Cerebellar cortex (tissue), 1 donor: ENCODE measurements around the gene STK16.

Experiments
- DNase-seq: peaks from one replicate; pipeline ENCODE4 v3.0.0-alpha.2; 2015; ENCODE audit warnings: low spot score

Gene STK16

DNA sequence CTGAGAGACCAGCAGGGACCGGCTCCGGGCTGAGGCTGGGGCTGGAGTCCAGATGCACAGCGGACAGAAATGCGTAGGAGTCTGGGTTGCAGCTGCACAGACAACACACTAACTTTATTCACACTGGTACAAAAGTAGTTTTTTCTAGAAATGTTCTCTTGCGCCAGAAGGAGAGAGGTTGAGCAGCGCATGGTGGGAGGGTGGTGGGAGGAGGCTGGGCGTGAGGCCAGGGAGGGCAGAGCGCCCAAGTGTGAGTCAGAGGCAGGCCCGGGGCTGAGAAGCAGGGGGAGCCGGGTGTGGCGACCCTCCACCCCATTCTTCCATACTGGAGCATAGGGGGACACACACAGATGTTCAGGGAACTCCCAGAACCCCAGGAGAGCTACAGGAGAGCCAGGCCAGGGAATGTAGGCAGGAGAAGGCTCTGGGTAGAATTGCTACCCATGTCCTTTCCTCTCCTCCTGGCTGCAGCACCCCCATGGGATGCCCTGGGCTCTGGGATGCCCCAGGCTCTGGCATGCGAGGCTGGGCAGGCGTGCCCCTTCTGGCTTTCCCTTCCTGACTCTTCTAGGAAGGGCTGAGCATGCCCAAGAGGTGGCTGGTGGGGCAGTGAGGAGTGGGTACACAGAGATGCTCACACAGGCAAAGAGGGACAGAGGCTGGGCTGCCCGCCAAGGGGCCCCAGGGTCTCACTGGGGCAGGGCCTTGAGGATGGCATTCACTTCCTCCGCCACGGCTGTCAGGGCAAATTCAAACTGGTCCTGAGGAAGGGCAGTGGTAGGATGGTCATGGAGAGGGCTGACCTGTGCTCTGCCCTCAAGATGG is 44.5 kb downstream of the STK16 start:
- no peak for DNase-seq

DNA sequence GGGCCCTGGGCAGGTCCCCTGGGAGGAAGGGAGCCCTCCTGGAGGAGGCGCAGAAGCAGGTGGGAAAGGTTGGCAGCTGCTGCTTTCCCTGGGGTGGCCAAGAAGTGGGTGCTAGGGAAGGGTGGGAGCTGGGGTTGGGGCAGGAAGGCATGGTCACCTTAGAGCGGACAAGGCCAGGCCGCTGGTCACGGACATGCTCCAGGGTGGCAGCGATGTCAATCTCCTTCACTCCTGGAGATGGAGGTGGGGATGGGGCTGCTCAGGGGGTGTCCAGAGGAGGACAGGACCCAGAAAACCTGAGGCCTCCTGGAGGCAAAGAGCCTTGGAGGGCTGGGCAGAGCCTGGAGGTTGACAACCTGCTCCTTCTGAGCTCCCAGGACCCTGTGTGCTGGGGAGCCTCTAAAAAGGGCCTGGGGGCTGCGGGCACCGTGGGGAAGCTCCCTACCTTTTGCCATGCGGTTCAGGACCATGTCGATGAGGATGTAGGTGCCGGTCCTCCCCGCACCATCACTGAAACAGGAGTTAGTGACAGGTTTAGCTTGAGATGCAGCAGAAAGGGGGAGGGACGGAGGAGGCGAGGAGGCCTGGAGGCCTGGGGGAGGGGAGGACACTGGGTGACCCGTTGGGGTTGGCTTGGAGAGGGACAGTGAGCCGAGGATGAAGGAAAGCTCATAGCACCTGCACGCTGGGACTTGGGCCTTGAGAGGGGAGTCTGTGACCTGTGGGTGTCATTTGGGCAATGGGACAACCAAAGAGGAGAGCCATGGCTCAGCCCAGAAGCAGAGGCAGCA is 45.3 kb downstream of the STK16 start:
- no peak for DNase-seq

GRCh38 chr2:219291394-219291793 is 46.1 kb downstream of the STK16 start:
- DNase-seq, result no peak

GRCh38 chr2:219291910-219292490 is 46.7 kb downstream of the STK16 start:
- no peak for DNase-seq

GRCh38 chr2:219292616-219293015 is 47.3 kb downstream of the STK16 start:
- DNase-seq, result no peak

- DNase-seq, result no peak
These were observed 48.5 kb downstream of the STK16 start for GRCh38 chr2:219293736-219294231.

DNA sequence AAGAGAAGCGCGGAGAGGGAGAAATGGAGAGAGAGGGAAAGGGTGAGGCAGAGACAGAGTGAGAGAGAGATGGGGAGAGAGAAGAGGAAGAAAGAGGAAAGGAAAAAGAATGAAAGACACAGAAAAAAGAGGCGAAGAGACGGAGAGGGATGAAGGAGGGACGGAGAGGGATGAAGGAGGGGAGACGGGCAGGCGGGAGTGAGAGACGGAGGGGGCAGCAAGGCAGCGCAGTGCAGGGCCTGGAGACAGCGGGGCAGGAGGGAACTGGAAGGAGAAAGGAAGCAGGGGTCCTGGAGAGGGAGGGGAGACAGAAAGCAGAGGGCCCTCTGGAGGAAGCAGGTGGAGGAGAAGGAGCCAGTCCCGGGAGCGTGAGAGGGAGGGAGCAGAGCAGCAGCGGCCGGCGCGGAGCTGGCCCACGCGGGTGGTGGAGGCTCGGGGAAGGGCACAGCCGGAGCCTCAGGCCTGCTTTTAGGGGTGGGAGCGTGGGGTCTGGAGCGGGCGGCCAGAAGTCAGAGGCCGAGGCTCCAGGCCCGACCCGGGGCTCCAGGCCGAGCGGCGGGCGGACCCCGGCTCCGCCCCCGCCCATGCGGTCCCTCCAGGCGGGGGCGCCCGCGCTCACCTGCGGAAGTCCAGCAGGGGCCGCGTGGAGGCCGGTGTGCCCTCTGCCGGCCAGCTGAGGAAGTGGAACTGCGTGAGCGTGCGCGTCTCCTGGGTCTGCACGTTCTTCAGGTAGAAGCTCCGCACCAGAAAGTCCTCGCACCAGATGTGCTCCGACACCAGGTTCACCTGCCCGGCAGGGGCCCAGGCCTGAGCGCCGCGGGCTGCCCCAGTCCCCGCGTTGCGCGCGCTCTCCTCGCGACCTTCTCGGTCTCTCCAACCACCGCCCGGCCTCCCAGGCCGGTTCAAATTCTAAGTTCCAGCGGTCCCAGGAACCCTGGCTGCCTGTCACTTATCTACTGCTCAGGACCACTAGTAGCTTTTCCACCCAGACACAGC is 49.4 kb downstream of the STK16 start:
- DNase-seq, result peak; percentile 82

- DNase-seq, result no peak
These were observed 50.9 kb downstream of the STK16 start for GRCh38 chr2:219296142-219296541.

DNA sequence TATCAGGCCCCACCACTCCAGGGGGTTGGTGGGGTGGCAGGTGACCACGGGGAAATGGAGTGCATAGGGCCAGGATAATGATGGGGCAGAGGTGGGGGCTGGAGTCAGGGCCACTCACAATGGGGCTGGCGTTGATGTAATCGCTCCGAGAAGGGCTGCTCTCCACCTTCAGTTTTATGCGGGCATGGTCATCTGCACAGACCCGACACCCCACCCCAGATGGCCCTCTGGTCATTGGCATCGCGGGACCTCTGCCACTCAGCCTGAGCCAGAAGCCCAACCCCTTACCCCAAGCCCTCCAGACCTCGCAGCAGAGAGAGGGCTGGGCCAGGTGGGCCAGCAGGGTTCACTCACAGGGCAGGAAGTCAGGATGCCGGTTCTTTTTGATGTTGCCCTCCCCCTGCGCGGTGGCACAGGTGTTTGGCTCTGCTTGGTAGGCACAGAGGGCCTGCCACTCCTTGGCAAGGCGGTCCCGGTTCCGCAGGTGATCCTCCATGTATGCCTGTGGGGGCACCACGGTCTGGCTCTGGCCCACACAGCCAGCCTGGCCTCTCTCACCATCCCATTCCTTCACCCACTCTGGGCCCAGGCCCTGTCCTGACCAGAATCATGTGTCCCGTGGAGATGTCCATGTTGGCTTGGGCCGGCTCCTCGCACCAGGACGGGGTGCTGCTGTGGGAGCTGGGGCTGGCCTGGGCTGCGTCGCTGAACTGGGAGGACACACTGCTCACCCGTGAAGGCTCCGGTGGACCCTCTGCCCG is 51.5 kb downstream of the STK16 start:
- no peak for DNase-seq

- no peak for DNase-seq
These were observed 52.6 kb downstream of the STK16 start for GRCh38 chr2:219297766-219298456.

DNA sequence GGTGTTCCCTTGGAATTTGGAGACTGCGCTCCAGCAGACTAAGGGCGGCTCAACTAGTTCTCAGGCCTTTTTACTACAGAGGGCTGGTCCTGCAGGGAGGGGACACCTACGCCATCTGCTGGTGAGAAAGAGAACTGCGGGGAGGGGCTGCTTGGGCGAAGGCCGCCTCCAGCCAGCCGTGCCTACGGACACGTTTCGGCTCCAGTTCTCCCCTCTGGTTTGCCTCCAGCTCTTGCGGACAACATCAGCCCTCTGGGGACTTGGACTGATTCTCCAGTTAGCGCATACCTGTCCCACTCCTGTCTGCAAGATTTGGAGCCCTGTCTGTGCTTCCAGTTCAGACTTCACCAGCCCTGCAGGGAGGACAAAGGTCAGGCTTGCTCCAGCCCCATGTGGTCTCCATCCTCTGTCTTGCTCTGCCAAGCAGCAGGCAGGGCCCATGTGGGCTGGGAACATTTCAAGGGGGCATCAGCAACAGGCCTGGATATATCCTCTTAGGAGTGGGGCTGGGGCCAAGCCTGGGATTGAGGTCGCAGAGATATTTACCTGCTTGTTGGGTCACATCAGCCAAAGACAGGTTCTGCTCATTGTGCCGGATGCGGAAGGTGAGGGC is 53.6 kb downstream of the STK16 start:
- DNase-seq, result peak; percentile 84

DNA sequence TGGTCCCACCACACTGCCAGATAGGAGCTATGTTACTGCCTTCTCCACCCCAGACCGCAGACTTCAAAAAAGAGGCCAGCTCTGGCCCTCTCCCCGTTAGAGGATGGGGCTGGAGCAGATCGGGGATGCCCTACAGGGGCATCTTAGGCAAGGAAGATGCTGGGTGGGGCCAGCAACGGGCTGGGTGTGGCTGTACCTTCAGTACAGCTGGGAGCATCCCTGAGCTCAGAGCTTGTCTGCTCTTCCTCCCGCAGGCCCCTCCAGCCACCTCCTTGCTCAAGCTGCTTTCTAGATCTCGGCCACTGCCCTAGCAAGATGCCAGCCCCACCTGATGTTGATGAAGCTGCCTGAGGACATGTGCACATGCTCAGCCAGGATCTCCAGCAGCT is 54.1 kb downstream of the STK16 start:
- no peak for DNase-seq
